ENCODE results near the gene FRYL. TPM values are rescaled to one million over a fixed set of nuclear protein-coding genes. Genes with fewer than 3 reads are reported as not detected.

FRYL gene
- polyA plus RNA-seq, 1 donor from 2014 or later: 64.0 TPM

DNA sequence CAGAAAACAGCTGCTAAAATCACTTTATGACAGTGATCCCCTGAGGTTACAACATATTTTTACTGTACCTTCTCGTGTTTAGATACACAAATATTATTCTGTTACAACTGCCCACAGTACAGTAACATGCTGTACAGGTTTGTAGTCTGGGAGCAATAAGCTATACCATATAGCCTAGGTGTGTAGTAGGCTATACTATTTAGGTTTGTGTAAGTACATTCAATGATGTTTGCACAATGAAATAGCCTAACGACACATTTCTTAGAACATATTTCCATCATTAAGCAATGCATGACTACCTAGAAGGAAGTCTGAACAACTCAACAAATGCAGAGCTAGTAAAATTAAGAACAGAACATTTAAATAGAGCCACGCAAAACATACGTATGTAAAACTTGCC, 177.3 kb downstream of the FRYL start:
- Histone ChIP-seq H3K27me3 (ENCODE audit: insufficient read depth, low read depth, low read length) (no peaks in the 10 kb centered on the region), H2AFZ (ENCODE audit: low read depth, low read length) (no peak overlapping the region), H3K27ac (ENCODE audit: low read length) (no peak overlapping the region), H3F3A (ENCODE audit: insufficient read depth, low read length, poor library complexity, severe bottlenecking) (peaks cover 6% of the 10 kb centered on the region), H3K9me2 (ENCODE audit: insufficient read depth, low read length) (no peaks in the 10 kb centered on the region), H3K9ac (ENCODE audit: low read length) (no peak overlapping the region), H3K79me2 (replicated peaks; ENCODE audit: insufficient read depth, low read length) (no peaks in the 10 kb centered on the region), H3K4me3 (ENCODE audit: low read length) (no peak overlapping the region), H3K9me3 (ENCODE audit: low read length) (no peaks in the 10 kb centered on the region), H3K36me3 (ENCODE audit: insufficient read depth, low read length) (peaks cover 3% of the 10 kb centered on the region), H4K20me1 (ENCODE audit: insufficient read depth) (no peaks in the 10 kb centered on the region), H3K4me2 (ENCODE audit: low read length) (no peak overlapping the region)
- TF ChIP-seq EZH2 (IDR thresholded peaks at IDR 0.05; ENCODE audit: borderline replicate concordance, insufficient read depth, low read length, poor library complexity, severe bottlenecking): no peak
- TF ChIP-seq, protein P1, sequence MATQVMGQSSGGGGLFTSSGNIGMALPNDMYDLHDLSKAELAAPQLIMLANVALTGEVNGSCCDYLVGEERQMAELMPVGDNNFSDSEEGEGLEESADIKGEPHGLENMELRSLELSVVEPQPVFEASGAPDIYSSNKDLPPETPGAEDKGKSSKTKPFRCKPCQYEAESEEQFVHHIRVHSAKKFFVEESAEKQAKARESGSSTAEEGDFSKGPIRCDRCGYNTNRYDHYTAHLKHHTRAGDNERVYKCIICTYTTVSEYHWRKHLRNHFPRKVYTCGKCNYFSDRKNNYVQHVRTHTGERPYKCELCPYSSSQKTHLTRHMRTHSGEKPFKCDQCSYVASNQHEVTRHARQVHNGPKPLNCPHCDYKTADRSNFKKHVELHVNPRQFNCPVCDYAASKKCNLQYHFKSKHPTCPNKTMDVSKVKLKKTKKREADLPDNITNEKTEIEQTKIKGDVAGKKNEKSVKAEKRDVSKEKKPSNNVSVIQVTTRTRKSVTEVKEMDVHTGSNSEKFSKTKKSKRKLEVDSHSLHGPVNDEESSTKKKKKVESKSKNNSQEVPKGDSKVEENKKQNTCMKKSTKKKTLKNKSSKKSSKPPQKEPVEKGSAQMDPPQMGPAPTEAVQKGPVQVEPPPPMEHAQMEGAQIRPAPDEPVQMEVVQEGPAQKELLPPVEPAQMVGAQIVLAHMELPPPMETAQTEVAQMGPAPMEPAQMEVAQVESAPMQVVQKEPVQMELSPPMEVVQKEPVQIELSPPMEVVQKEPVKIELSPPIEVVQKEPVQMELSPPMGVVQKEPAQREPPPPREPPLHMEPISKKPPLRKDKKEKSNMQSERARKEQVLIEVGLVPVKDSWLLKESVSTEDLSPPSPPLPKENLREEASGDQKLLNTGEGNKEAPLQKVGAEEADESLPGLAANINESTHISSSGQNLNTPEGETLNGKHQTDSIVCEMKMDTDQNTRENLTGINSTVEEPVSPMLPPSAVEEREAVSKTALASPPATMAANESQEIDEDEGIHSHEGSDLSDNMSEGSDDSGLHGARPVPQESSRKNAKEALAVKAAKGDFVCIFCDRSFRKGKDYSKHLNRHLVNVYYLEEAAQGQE (IDR thresholded peaks at IDR 0.05; ENCODE audit: borderline replicate concordance): no peak
- TF ChIP-seq SMC3 (conservative IDR thresholded peaks at IDR 0.05; ENCODE audit: poor library complexity): no peak
- no peak for TF ChIP-seq TAF1 (IDR thresholded peaks at IDR 0.05; ENCODE audit: low read depth)
- no peak for TF ChIP-seq RAD21 (conservative IDR thresholded peaks at IDR 0.05)
- TF ChIP-seq, protein P2, sequence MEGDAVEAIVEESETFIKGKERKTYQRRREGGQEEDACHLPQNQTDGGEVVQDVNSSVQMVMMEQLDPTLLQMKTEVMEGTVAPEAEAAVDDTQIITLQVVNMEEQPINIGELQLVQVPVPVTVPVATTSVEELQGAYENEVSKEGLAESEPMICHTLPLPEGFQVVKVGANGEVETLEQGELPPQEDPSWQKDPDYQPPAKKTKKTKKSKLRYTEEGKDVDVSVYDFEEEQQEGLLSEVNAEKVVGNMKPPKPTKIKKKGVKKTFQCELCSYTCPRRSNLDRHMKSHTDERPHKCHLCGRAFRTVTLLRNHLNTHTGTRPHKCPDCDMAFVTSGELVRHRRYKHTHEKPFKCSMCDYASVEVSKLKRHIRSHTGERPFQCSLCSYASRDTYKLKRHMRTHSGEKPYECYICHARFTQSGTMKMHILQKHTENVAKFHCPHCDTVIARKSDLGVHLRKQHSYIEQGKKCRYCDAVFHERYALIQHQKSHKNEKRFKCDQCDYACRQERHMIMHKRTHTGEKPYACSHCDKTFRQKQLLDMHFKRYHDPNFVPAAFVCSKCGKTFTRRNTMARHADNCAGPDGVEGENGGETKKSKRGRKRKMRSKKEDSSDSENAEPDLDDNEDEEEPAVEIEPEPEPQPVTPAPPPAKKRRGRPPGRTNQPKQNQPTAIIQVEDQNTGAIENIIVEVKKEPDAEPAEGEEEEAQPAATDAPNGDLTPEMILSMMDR (IDR thresholded peaks at IDR 0.05; ENCODE audit: poor library complexity, severe bottlenecking): no peak
- TF ChIP-seq EP300 (conservative IDR thresholded peaks at IDR 0.05; ENCODE audit: poor library complexity, severe bottlenecking): no peak
- no peak for TF ChIP-seq POLR2AphosphoS5 (IDR thresholded peaks at IDR 0.05)
- no peak for TF ChIP-seq MXI1 (conservative IDR thresholded peaks at IDR 0.05; ENCODE audit: poor library complexity, severe bottlenecking)

DNA sequence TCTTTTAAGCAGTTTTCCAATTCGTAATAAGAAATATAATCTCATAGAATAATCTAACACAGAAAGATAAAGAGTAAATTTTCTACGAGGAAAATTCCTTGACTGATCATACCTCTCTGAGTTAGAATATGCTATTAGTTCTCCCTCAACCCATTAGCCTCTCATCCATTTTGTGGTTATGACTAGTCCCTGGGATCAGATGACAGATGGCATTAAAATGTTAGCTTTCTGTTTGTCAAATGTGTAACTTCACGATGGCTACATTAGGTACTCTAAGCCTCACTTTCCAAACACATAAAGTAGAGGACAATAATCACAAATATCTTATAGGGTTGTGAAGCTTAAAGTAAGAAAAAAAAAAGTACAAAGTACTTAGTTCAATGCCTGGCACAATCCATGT, 177.9 kb downstream of the FRYL start:
- no peaks in the 10 kb centered on the region for H4K20me1 ChIP-seq (ENCODE audit: insufficient read depth)
- H3K9me3 ChIP-seq (ENCODE audit: low read length): no peaks in the 10 kb centered on the region
- no peak overlapping the region for H3K9ac ChIP-seq (ENCODE audit: low read length)
- no peaks in the 10 kb centered on the region for H3K27me3 ChIP-seq (ENCODE audit: insufficient read depth, low read depth, low read length)
- H3K36me3 ChIP-seq (ENCODE audit: insufficient read depth, low read length): peaks cover 3% of the 10 kb centered on the region
- peaks cover 6% of the 10 kb centered on the region for H3F3A ChIP-seq (ENCODE audit: insufficient read depth, low read length, poor library complexity, severe bottlenecking)
- no peaks in the 10 kb centered on the region for H3K9me2 ChIP-seq (ENCODE audit: insufficient read depth, low read length)
- no peak overlapping the region for H3K4me2 ChIP-seq (ENCODE audit: low read length)
- no peak overlapping the region for H2AFZ ChIP-seq (ENCODE audit: low read depth, low read length)
- TF ChIP-seq TAF1 (IDR thresholded peaks at IDR 0.05; ENCODE audit: low read depth): no peak
- TF ChIP-seq MXI1 (conservative IDR thresholded peaks at IDR 0.05; ENCODE audit: poor library complexity, severe bottlenecking): no peak
- no peak for TF ChIP-seq POLR2AphosphoS5 (IDR thresholded peaks at IDR 0.05)
- TF ChIP-seq, protein P2 (IDR thresholded peaks at IDR 0.05; ENCODE audit: poor library complexity, severe bottlenecking): no peak
- H3K79me2 ChIP-seq (replicated peaks; ENCODE audit: insufficient read depth, low read length): no peaks in the 10 kb centered on the region
- H3K27ac ChIP-seq (ENCODE audit: low read length): no peak overlapping the region
- H3K4me3 ChIP-seq (ENCODE audit: low read length): no peak overlapping the region
